Activated naive CD4-positive, alpha-beta T cell treated with anti-CD3 and anti-CD28 coated beads, Interleukin-2, amount 50 U/mL, for 72 hours (primary cell): ENCODE data around the gene WDR93. TPM values are rescaled to one million over a fixed set of nuclear protein-coding genes. Genes with fewer than 3 reads are reported as not detected.

Experiments
- ATAC-seq, 2 donors: fragments of 150-1000 bp; cut with Tn5 transposase; 2 replicates each; pipeline ENCODE4 v1.10.0; 2021; ENCODE audit warnings: mild to moderate bottlenecking in 2 of 2, moderate library complexity in 2 of 2
- DNase-seq, 2 donors: peaks; one replicate each; pipeline ENCODE4 v3.0.0; 2021 to 2022; ENCODE audit warnings: low spot score in 2 of 2
- H3K27ac Mint-ChIP-seq, 2 donors: one replicate each; pipeline ENCODE4 v1.8.0; 2022; ENCODE audit warnings: mild to moderate bottlenecking in 2 of 2, mixed read lengths in 2 of 2
- H3K36me3 Mint-ChIP-seq, 2 donors: one replicate each; pipeline ENCODE4 v1.8.0; 2022; ENCODE audit warnings: mixed read lengths in 2 of 2
- H3K9me3 Mint-ChIP-seq, 2 donors: one replicate each; pipeline ENCODE4 v1.8.0; 2022; ENCODE audit warnings: mixed read lengths in 2 of 2
- total RNA-seq, 2 donors: library from RNA; stranded (reverse); gene quantifications; one replicate each; pipeline ENCODE4 v1.2.3, GENCODE V29; 2022

WDR93 gene
- total RNA-seq, 2 donors from 2014 or later: not detected

DNA sequence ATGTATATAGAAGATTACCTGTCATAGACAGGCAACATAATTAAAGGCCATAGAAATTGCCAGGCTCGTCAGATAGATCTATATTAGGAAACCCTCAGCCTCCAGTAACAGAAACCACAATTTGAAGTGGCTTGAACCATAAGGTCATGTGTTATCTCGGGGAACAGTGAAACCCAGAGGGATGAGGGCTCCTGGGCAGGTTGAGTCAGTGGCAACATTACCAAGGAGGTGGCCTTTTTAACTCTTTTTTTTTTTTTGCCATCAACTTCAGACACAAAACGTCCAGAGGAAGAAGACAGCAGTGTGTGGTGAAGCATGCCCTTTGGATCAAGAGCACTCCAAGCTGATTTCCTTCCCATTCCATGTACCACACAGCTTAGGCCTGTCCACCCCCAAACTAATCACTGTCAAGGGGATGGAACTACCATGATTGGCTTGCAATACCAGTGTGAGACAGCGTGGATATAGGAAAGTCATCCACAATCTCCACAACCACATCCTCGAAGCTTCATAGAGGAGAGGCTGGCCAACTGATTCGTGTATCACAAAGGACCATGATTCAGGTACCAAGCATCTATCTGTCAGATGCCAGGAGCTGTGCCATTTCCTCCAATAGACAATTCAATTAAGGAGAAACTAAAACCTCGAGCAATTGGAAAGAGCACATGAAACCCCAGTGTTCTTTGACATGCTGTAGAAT lies 34.3 kb upstream of the WDR93 start:
- peaks cover 7 to 12% of the 10 kb centered on the region in 2 donors for H3K36me3 Mint-ChIP-seq
- DNase-seq: no peak
- peak in 1 of 2 donors; percentile 88 for ATAC-seq
- H3K9me3 Mint-ChIP-seq: no peaks in the 10 kb centered on the region
- peak overlapping the region in 1 of 2 donors; percentile 42 for H3K27ac Mint-ChIP-seq

DNA sequence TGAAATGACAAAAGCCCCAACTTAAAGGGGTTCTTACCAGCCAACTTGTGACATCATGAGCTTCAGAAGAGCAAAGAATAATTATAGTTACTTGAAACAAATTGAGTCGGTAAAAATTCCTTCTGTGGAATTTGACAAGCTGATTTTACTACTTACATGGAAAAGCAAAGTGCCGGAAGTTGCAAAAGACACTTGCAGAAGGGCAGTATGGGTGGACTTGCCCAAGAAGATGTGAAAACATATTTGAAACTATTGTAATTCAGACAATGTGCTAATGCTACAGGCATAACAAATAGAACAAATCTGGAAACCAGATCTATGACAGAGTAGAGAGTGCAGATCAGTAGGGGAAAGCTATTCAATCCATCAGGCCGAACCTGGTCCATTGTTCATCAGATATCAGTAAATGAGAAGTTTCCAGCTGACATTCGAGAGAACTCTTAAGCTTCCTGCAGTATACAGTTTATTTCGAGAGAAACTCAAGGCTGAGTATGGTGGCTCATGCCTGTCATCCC lies 32.9 kb upstream of the WDR93 start:
- ATAC-seq: no peak
- no peak for DNase-seq
- Mint-ChIP-seq H3K9me3 (no peaks in the 10 kb centered on the region), H3K27ac (peak overlapping the region in 1 of 2 donors; percentile 26), H3K36me3 (peaks cover 7 to 12% of the 10 kb centered on the region in 2 donors)

DNA sequence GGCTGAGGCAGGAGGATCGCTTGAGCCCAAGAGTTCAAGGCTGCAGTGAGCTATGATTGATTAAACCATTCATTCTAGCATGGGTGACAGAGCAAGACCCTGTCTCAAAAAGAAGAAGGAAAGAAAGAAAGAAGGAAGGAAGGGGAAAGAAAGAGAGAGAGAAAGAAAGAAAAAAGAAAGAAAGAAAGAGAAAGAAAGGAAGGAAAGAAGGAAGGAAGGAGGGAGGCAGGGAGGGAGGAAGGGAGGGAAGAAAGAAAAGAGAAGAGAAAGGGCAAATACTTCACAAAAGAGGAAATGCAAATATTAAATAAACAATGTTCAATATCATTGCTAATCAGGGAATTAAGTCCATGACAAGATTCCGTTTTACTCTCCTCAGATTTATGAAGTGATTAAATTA lies 31.3 kb upstream of the WDR93 start:
- peaks cover 5 to 9% of the 10 kb centered on the region in 2 donors for H3K36me3 Mint-ChIP-seq
- H3K9me3 Mint-ChIP-seq: no peaks in the 10 kb centered on the region
- DNase-seq (no peak), ATAC-seq (no peak)
- H3K27ac Mint-ChIP-seq: no peak overlapping the region

DNA sequence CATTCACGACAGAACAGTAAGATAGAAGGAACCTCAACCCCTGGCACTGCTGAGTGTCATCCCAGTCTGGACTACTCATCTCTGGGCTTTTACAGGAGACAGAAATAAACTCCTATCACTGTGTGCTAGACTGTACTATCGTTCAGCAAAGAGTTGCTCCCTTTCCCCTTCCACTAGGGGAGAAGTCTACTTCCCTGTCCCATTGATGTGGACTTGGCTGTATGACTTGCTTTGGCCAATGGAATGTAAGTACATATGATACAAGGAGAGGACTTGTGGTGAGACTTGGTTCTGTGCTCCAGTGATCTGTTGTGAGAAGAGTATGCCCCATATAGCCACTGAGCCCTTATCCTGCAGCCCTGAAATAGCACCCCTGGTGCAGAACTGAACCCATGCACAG lies 30.1 kb upstream of the WDR93 start:
- DNase-seq: no peak
- no peak for ATAC-seq
- peaks cover 0 to 4% of the 10 kb centered on the region in 2 donors for H3K36me3 Mint-ChIP-seq
- no peaks in the 10 kb centered on the region for H3K9me3 Mint-ChIP-seq
- H3K27ac Mint-ChIP-seq: no peak overlapping the region

DNA sequence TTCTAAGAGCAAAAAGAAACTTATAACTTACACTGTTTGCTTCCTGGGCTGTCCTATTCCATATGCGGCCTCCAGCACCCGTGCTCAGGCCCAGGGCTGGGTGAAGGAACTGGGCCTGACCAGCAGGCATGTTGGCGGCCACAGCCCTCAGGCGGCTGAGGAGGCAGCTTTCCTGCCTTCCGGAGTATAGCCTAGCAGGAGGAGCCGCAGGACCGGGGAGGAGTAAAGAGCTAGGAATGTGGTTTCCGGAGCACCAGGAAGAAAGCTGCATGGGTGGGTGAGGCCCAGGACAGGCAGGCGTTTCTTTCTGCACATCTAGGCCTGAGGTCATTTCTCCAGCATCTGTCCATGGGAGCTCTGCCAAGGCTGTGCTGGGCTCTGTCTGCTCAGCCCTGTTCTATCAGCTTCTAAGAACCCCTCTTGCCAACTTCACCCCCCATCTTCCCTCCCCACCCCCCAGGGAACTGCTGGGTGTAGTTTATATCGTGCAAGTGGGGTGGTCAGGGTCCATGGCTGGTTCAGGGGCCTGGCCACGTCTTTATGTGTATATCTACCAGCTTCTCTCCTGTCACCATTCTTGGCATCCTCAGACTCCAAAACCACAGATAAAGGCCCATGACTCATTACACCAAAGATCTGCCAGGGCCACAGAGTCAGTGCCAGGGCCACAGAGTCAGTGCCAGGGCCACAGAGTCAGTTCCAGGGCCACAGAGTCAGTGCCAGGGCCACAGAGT lies 27.6 kb upstream of the WDR93 start:
- no peak overlapping the region for H3K27ac Mint-ChIP-seq
- ATAC-seq (no peak), DNase-seq (no peak)
- no peaks in the 10 kb centered on the region for H3K9me3 Mint-ChIP-seq
- no peaks in the 10 kb centered on the region for H3K36me3 Mint-ChIP-seq

DNA sequence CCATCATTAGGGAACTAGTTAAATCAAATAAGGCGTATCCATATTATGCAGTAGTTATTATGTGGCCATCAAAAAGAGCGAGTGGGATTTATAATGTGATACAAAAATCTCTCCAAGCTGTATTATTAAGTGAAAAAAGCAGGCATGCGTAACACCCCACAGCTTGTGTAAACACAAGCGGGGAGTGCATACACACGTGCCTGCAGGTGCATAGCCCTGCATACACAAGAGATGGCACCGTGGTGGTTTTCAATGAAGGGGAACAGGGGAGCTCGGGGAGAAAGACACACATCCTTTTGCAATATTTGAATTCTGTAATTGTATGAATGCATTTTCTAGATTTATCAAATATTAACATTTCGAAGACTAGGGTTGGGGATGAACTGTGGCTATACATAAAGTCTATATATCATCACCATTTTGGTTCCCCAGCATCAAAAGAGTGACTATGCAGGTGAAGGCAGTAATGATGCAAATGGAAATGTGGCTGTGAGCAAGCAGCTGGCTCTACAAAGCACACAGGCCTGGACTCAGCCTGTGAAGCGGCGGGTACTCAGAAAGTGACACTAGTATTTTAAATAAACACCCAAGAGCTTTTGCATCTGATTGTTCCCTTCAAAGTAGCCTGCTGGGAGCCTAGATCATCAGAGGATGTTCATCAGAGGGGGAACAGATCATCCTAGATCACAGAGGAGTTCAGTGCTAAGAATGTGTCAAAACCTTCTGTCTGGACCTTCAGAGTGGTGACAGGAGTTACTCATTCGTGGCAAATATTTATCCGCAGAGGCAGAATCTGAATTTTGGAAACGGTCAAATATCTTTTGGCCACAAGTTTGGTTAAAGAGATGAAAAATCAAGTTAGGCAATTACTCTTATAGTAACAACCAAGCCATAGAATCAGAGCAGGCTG lies 25.9 kb upstream of the WDR93 start:
- no peaks in the 10 kb centered on the region for H3K36me3 Mint-ChIP-seq
- H3K27ac Mint-ChIP-seq: no peak overlapping the region

DNA sequence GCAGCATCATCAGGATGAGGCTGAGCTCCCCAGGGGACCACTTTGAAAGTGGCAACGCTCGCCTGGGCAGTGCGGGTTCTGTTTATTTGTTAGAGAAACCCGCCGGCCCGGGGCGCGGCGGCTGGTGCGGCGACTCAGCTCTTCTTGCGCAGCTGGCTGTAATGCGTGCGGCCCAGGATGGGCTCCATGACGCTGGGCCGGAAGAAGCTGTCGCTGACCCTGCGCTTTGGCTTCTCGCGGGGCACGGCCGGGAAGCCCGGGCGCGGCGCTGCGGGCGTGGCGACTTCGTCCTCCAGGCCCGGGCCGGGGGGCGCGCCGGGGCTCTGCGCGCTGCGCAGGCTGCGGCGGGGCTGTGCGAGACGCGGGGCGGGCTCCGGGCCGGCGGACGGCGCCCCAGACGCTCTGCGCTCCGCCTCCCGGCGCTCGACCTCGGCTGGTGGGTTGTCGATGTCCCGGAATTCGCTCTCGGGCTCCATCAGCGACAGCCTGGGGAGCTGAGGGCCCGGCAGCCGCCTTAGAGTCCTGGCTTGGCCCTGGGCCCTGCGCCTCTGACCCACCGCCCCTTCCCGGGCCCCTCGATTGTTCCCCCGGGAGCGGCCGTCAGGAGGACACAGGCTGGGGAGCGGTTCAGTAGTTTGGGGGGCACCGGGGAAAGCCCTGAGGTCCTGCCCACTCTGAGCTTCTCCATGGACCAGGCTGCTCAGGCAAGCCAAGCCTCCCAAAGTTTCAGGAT lies 25.0 kb upstream of the WDR93 start:
- ATAC-seq (peak; percentile 83 to 87), DNase-seq (no peak)
- Mint-ChIP-seq H3K27ac (no peak overlapping the region), H3K9me3 (no peaks in the 10 kb centered on the region), H3K36me3 (no peaks in the 10 kb centered on the region)

More for the DNA sequence above, 25.9 kb upstream of the WDR93 start:
- ATAC-seq (no peak), DNase-seq (no peak)
- H3K9me3 Mint-ChIP-seq: no peaks in the 10 kb centered on the region

DNA sequence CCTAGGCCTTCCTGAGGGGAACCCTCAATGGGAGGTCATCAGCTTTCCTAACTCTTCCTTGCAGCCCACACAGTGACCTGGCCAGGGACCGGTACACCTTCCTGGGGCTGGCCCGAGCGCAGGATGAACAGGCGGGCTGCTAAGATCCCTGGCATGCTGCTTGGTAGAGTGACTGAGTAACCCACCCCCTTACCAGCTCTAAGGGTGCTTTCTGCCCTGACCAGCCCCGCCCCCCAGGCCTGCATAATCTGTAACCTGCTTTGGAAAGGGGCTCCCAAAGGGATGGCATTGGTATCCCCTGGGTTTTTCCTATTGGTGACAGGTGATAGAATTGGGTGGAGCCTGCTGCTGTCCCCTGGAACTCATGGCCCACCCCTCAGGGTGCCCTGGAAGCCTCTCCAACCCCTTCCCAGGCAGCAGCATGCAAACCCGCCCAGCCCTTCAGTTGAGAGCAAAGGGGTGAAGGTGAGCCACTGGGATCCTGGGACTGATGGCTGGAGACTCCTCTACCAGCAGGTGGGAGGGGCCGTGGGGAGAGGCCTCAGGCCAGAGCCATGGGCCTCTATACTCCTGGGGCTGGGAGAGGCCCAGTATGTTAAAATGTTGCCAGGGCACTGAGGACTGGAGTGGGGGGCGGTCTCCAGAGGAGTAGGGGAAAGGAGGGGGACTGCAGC lies 24.3 kb upstream of the WDR93 start:
- no peaks in the 10 kb centered on the region for H3K36me3 Mint-ChIP-seq
- ATAC-seq (peak; percentile 3 to 8), DNase-seq (no peak)
- H3K9me3 Mint-ChIP-seq: no peaks in the 10 kb centered on the region
- H3K27ac Mint-ChIP-seq: no peak overlapping the region

DNA sequence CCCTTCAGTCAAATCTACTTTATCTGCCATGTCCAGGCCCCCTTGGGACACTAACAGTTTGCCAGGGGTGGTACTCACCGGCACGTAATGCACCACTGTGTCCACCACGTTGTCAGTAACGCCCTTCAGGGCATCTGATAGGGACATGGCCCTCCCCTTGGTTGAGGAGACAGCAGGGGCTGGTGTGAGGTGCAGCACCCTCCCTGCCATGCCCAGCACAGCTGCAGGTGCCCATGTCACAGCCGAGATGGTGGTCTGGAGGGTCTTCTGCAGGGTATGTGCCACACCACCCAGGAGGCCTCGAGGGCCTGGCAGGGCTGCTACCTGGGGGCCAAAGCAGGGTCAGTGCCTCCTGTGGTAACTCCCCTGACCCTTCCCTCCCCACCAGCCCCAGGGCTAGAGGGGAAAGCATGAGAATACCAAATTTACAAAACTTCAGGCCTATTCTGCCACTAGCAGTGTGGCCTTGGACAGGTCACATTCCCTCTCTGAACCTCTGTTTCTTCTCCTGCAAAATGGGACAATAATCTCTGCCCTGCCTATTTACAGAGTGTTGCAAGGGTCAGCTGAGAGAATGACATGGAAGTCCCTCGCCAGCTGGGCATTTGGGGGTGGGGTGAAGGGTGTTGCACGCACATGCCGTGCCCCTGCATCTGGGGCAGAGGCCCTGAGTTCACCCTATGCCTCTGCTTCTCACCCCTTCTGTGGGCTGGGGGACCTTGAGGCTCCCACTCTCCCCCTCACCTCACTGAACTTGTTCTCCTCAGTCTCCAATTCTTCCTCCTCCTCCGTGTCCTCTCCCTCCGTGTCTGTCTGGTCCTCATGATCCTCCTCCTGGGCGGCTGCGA lies 23.5 kb upstream of the WDR93 start:
- Mint-ChIP-seq H3K27ac (no peak overlapping the region), H3K9me3 (no peaks in the 10 kb centered on the region), H3K36me3 (no peaks in the 10 kb centered on the region)
- DNase-seq (no peak), ATAC-seq (no peak)

DNA sequence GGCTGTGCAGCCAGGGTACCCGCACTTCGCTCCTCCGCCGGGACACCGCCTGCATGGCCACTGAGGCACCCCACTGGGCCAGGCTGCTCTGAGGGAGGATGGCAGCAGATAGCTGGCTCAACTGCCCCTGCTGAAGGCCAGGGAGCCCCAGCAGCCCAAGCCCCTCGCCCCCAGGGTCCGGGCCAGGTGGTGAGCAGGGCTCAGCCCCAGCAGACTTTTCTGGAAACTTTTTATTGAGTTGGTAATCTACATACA lies 23.0 kb upstream of the WDR93 start:
- no peaks in the 10 kb centered on the region for H3K9me3 Mint-ChIP-seq
- H3K27ac Mint-ChIP-seq: no peak overlapping the region
- H3K36me3 Mint-ChIP-seq: no peaks in the 10 kb centered on the region
- no peak for DNase-seq
- ATAC-seq: no peak

DNA sequence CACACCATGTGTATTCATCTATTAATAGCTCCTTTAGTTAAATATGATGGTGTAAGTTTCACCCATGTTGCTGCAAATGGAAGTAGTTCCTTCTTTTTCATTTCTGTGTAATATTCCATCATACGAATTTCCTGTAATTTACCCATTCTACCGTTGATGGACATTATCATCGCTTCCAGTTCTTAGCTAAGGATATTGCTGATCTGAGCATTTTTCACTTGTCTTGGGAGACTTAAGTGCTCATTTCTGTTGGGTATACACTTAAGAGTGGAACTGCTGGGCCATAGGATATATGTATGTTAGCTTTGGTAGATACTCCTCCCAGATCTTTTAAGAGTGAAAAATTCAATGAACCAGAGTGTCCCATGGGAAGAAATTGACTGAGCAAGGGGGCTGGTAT lies 22.4 kb upstream of the WDR93 start:
- no peak for ATAC-seq
- no peak overlapping the region for H3K27ac Mint-ChIP-seq

DNA sequence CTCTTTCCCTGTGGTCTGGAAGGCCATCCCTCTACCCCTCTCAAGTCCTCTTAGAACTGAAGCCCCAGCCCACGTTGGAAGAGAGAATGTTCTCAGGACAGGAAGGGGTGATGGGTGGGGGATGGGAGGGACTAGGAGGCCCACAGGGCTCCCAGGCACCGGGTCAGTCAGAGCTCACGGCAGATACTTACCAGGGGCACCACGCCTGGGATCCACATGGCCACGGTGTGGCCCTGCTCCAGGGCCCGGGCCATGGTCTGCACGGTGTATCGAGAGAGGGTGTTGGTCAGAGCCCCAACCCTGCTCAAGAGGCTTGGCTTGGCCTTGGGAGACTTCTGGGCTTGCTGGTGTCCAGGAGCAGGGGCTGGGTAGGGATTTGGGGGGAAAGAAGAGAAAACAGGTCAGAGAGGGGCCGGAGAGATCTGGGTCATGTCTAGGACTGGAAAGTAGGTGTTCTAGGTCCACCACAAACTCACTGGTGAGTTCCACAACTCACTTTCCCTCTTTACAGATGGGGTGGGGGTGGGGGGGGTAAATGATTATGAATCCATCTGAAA lies 21.2 kb upstream of the WDR93 start:
- Mint-ChIP-seq H3K36me3 (no peaks in the 10 kb centered on the region), H3K9me3 (no peaks in the 10 kb centered on the region), H3K27ac (no peak overlapping the region)
- ATAC-seq: no peak
- no peak for DNase-seq

More for the DNA sequence above, 22.4 kb upstream of the WDR93 start:
- H3K36me3 Mint-ChIP-seq: no peaks in the 10 kb centered on the region
- no peaks in the 10 kb centered on the region for H3K9me3 Mint-ChIP-seq
- no peak for DNase-seq

DNA sequence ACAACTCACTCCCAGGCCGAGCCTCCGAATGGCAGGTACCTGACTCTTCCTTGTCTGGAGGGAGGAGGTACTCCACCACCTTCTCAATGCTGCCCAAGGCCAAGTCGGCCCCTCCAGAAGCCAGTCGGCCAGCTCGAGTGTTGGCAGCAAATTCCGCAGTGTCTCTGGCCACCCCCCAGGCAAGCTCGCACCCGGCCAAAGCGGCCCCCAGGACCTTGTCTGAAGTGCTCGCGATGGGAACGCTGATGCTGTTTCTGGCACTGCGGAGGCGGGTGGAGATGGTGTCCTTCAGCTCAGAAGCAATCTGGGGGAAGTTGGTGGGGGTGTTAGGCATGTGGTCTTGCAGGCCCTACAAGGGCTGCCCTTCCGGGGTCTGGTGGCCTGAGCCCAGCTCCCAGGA lies 20.7 kb upstream of the WDR93 start:
- ATAC-seq (no peak), DNase-seq (no peak)
- H3K27ac Mint-ChIP-seq: no peak overlapping the region
- H3K36me3 Mint-ChIP-seq: no peaks in the 10 kb centered on the region
- H3K9me3 Mint-ChIP-seq: no peaks in the 10 kb centered on the region

DNA sequence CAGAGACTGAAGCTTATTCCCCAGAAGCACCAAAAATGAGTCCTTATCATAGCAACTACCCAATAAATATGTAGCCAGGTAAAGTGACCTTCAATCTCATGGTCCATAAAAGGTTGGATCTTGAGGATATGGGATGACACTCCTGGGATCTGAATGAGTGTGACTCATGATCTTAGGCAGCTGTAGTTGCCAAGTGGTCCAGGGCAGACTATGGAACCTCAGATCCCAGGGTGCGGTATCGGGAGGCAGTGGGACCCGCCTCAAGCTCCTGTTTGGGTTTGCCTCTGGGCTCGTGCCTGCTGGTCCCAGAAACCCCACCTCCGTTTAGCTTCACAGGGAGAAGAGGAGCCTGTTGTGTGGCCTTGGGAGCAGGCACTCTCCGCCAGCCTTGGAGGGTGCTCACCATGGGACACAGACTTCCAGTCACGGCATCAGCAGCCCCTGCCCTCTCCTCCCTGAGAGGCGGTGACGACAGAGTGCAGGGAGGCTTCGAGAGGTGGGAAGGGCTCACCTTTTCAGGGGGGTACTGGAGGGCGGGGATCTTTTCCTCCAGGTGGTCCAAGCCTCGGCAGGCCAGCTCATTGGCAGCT lies 19.5 kb upstream of the WDR93 start:
- DNase-seq (no peak), ATAC-seq (no peak)
- Mint-ChIP-seq H3K27ac (no peak overlapping the region), H3K9me3 (no peaks in the 10 kb centered on the region), H3K36me3 (no peaks in the 10 kb centered on the region)

DNA sequence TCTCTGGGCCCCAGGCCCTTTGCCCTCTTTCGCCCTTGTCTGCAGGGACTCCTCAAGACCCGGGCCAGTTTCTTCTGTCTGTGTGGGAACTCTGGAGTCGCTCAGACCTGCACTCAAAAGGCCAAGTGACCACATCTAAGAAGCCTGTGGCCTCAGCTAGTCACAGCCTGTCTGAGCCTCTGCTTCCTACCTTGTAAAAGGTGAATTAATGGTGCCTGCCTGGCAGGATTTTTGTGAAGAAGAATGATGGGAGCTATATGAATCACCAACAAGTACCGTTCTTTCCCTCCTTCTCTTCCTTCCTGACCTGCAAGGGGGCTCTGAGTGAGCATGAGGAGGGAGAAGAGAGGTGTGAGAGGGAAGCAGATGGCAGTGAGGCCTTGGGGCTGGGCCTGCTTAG lies 18.9 kb upstream of the WDR93 start:
- Mint-ChIP-seq H3K9me3 (no peaks in the 10 kb centered on the region), H3K27ac (peak overlapping the region in 1 of 2 donors; percentile 74), H3K36me3 (no peaks in the 10 kb centered on the region)
- ATAC-seq (peak in 1 of 2 donors; percentile 83), DNase-seq (no peak)
